Fibroblast of lung (primary cell): ENCODE measurements around the gene EID2B. TPM values are rescaled to one million over a fixed set of nuclear protein-coding genes. Genes with fewer than 3 reads are reported as not detected.

ENCODE experiments used
- DNase-seq, 2 donors: peaks; one replicate each; pipeline versions ENCODE4 v3.0.0 to v3.0.0-alpha.2; 2010; ENCODE audit warnings: low read depth in 2 of 2
- H2AFZ ChIP-seq: 2 replicates; pipeline ENCODE4 v1.5.1; 2012; ENCODE audit warnings: low read length, control low read depth, inconsistent platforms
- H3K27ac ChIP-seq: 2 replicates; pipeline ENCODE4 v1.5.1; 2011; ENCODE audit warnings: low read length, control low read depth; ENCODE audit not compliant: insufficient read depth
- H3K27me3 ChIP-seq: 2 replicates; pipeline ENCODE4 v1.5.1; 2011; ENCODE audit warnings: mild to moderate bottlenecking, low read length; ENCODE audit not compliant: control insufficient read depth, insufficient read depth
- H3K36me3 ChIP-seq: 2 replicates; pipeline ENCODE4 v1.5.1; 2011; ENCODE audit warnings: low read length; ENCODE audit not compliant: control insufficient read depth, insufficient read depth
- H3K4me1 ChIP-seq: 2 replicates; pipeline ENCODE4 v1.5.1; 2011; ENCODE audit warnings: low read length; ENCODE audit not compliant: control insufficient read depth, insufficient read depth; ENCODE audit errors: extremely low read depth
- H3K4me2 ChIP-seq: 2 replicates; pipeline ENCODE4 v1.5.1; 2011; ENCODE audit warnings: low read length, control low read depth; ENCODE audit not compliant: insufficient read depth; ENCODE audit errors: extremely low read depth
- H3K4me3 ChIP-seq, 4 experiments: fragments of 200-600 bp in 1 of 4; sonication (generic) in 1 of 4; replicated peaks in 1 of 4; 2 replicates each; pipeline ENCODE4 v1.5.1; 2011 to 2016; ENCODE audit warnings: low read length in 4 of 4, low read depth in 3 of 4, mild to moderate bottlenecking in 3 of 4, control low read depth in 2 of 4, inconsistent platforms in 1 of 4, mixed read lengths in 1 of 4; ENCODE audit not compliant: insufficient read depth in 1 of 4; ENCODE audit errors: control extremely low read depth in 1 of 4
- H3K79me2 ChIP-seq: 2 replicates; pipeline ENCODE4 v1.5.1; 2012; ENCODE audit warnings: mild to moderate bottlenecking, low read length, inconsistent platforms; ENCODE audit not compliant: control insufficient read depth, insufficient read depth
- H3K9ac ChIP-seq: 2 replicates; pipeline ENCODE4 v1.5.1; 2011; ENCODE audit warnings: mild to moderate bottlenecking, low read length, control low read depth; ENCODE audit not compliant: insufficient read depth
- H3K9me3 ChIP-seq: 2 replicates; pipeline ENCODE4 v1.5.1; 2012; ENCODE audit warnings: low read depth, low read length; ENCODE audit not compliant: control insufficient read depth, insufficient read depth
- H4K20me1 ChIP-seq: 2 replicates; pipeline ENCODE4 v1.5.1; 2011; ENCODE audit warnings: low read length; ENCODE audit not compliant: control insufficient read depth, insufficient read depth; ENCODE audit errors: extremely low read depth
- EZH2 ChIP-seq: IDR thresholded peaks from 2 replicates; pipeline ENCODE4 v1.5.1; 2012; ENCODE audit warnings: low read length, control low read depth, mild to moderate bottlenecking; ENCODE audit errors: missing control alignments
- polyA plus RNA-seq, 2 donors: library from polyadenylated mRNA; depleted of rRNA in 1 of 2; stranded (reverse) in 1 of 2; unstranded in 1 of 2; fragments of >200 nt; gene quantifications; 2 replicates each; pipeline ENCODE4 v1.2.1, GENCODE V29; 2011 to 2012; ENCODE audit warnings: missing spikeins in 1 of 2
- total RNA-seq: library from RNA; depleted of rRNA; stranded (reverse); fragments of >200 nt; gene quantifications from 2 replicates; pipeline ENCODE4 v1.2.1, GENCODE V29; 2014
- TF ChIP-seq, protein P1 (sequence below), 2 donors: IDR thresholded peaks in 1 of 2; conservative IDR thresholded peaks in 1 of 2; 1 replicate in 1 of 2; 2 replicates in 1 of 2; pipeline ENCODE4 v1.5.1; 2011 to 2012; ENCODE audit warnings: low read length in 2 of 2, control low read depth in 1 of 2, inconsistent platforms in 1 of 2, low read depth in 1 of 2, mild to moderate bottlenecking in 1 of 2

The EID2B gene
- total and polyA plus RNA-seq, 2 donors (not counting 1 experiment from before 2014, with no cell fraction given) = 3.4 to 4.1 TPM

DNA sequence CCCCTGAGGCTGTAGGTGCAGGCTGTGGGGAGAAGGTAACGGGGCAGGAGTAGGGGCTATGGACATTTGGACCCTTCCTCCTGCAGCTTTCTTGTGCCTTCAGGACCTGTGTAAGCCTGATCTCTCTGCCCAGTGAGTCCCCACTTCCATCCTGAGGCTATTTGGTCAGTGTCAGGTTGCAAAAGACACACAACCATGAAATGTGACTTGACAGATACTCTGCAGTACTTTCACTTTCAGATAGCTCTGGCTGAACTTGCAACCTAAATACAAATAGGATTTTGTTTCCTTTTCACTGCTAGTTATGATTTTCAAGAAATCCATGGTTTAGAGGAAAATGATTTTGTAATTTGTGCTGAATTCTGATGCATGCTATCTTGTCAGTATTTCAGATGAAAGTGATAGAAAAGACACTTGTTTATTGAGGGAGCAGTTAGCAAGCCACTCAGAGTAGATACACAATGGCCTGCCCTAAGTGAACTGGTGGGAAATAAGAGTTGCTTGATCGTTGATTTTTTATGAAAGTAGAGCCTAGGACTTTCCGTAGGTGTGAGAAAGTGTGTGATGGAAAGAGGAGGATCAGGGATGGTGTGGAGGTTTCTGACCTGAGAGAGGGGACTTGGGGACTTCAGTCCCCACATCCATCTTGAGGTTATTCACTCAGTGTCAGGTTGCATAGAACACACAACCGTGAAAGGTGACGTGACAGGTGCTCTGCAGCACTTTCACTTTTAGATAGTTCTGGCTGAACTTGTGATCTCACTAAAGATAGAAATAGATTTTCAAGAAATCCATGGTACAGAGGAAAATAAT lies 25.4 kb upstream of the EID2B start:
- Histone ChIP-seq H3K4me2 (no peak overlapping the region), H3K9me3 (no peaks in the 10 kb centered on the region), H3K27me3 (peaks cover 4% of the 10 kb centered on the region), H3K36me3 (no peaks in the 10 kb centered on the region), H4K20me1 (no peaks in the 10 kb centered on the region), H2AFZ (no peak overlapping the region), H3K9ac (no peak overlapping the region), H3K27ac (no peak overlapping the region), H3K4me3 (no peak overlapping the region), H3K79me2 (no peaks in the 10 kb centered on the region), H3K4me1 (no peaks in the 10 kb centered on the region)
- no peak for DNase-seq
- TF ChIP-seq, protein P1, sequence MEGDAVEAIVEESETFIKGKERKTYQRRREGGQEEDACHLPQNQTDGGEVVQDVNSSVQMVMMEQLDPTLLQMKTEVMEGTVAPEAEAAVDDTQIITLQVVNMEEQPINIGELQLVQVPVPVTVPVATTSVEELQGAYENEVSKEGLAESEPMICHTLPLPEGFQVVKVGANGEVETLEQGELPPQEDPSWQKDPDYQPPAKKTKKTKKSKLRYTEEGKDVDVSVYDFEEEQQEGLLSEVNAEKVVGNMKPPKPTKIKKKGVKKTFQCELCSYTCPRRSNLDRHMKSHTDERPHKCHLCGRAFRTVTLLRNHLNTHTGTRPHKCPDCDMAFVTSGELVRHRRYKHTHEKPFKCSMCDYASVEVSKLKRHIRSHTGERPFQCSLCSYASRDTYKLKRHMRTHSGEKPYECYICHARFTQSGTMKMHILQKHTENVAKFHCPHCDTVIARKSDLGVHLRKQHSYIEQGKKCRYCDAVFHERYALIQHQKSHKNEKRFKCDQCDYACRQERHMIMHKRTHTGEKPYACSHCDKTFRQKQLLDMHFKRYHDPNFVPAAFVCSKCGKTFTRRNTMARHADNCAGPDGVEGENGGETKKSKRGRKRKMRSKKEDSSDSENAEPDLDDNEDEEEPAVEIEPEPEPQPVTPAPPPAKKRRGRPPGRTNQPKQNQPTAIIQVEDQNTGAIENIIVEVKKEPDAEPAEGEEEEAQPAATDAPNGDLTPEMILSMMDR (conservative IDR thresholded peaks at IDR 0.05 in 1 of 2, IDR thresholded peaks at IDR 0.05 in 1 of 2; ENCODE audit: low read depth in 1 of 2, low read length in 2 of 2) = no peak
- no peak for TF ChIP-seq EZH2

DNA sequence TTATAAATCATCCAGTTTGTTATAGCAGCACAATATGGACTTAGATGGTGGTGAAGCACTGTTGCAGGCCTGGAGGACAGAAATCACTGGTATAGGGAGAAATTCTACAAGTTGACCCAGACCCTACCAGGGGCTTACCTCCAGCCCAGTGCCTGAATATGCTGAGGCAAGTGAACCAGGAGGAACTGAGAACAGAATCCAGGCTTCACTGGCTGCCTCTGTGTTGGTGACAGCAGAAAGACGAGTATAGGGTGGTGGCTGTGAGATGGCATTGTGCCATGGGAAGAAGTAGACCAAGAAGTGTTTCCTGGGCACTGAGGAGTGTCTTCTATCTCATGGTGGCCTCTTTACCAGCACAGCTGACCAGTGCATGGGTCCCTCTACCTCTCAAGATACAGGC lies 23.2 kb upstream of the EID2B start:
- H3K27me3 ChIP-seq = peaks cover 4% of the 10 kb centered on the region
- H3K4me3 ChIP-seq = no peak overlapping the region
- no peak for DNase-seq
- H3K9me3 ChIP-seq = no peaks in the 10 kb centered on the region
- TF ChIP-seq EZH2 = no peak
- TF ChIP-seq, protein P1 (conservative IDR thresholded peaks at IDR 0.05 in 1 of 2, IDR thresholded peaks at IDR 0.05 in 1 of 2; ENCODE audit: low read depth in 1 of 2, low read length in 2 of 2) = no peak
- H3K79me2 ChIP-seq = no peaks in the 10 kb centered on the region
- no peak overlapping the region for H2AFZ ChIP-seq
- no peaks in the 10 kb centered on the region for H3K4me1 ChIP-seq
- H3K27ac ChIP-seq = no peak overlapping the region
- H3K9ac ChIP-seq = no peak overlapping the region
- no peak overlapping the region for H3K4me2 ChIP-seq
- H4K20me1 ChIP-seq = no peaks in the 10 kb centered on the region
- H3K36me3 ChIP-seq = no peaks in the 10 kb centered on the region

DNA sequence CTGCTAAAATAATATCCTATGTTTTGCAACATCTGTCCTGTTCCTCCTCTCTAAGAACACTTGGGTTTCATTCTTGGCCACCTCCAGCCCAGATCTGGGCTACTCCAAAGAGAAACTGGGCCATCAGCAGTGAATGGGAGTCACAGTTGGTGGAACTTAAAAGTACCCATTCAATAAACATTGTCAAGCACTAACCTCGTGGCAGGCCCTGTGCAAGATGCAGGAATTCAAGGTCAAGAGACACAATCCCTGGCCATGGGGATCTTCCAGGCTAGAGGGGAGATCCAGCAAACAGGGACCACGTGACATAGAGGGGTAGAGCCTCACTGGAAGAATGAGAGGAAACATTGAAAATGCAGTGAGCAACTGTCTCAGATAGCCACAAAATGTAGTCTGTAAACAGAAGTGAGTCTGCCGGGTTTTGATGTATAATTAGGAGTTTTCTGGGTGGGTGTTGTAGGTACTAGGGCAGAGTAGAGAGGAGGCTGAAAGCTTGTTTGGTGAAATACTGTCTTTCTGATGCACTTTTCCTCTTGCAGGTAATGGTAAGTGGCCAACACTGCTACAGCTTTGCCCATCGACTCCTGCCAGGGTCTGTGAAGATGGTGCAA lies 22.2 kb upstream of the EID2B start:
- Histone ChIP-seq H3K36me3 (no peaks in the 10 kb centered on the region), H4K20me1 (no peaks in the 10 kb centered on the region), H3K9me3 (no peaks in the 10 kb centered on the region), H2AFZ (no peak overlapping the region), H3K79me2 (no peaks in the 10 kb centered on the region), H3K27ac (no peak overlapping the region), H3K4me3 (no peak overlapping the region), H3K27me3 (peaks cover 4% of the 10 kb centered on the region), H3K4me2 (no peak overlapping the region), H3K9ac (no peak overlapping the region), H3K4me1 (no peaks in the 10 kb centered on the region)
- TF ChIP-seq EZH2 = no peak
- TF ChIP-seq, protein P1 (conservative IDR thresholded peaks at IDR 0.05 in 1 of 2, IDR thresholded peaks at IDR 0.05 in 1 of 2; ENCODE audit: low read depth in 1 of 2, low read length in 2 of 2) = no peak
- DNase-seq = no peak
